ENCODE results near the gene IVD. TPM values are rescaled to one million over a fixed set of nuclear protein-coding genes. Genes with fewer than 3 reads are reported as not detected.

IVD gene
- total and polyA plus RNA-seq, 5 donors: 60.5 to 85.6 (median 75.2) TPM

DNA sequence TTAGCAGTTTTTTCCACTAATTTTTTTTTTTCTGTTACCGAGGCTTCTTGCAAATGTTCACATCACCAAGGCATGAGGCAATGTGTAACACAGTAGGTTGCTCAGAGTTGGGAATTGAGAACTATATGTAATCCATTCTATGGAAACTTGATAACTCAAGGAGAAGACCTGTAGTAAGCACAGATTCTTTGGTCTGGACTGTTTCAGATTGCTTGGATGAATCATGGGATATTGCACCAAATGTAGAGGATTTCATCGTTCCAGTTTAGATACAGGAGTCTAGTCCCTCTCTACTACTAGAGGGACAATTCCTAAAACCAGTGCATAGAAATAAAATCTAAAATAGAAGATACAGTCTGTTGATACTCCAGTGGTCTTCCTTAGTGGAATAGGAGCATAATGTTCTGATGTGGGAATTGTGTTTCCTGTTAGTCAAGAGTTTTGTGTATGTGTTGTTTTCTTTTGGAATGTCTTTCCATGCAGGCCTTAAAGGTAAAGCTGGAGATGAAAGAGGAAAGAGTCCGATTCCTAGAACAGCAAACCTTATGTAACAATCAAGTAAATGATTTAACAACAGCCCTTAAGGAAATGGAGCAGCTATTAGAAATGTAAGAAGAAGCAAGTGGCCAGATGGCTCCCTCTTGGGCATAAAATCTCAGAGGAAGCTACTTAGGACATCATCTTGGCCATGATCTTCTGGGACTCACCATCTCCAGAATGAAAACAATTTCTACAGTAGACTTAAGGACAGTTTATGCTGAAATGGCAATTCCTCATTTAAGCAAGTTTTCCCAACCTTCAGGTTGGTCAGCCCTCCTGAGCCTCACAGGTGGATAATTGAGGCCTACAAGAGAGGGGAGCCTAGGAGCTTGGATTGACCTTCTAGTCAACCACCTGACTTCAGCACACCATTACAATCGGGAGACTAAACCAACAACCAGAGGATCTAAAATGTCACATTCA, 12.3 kb upstream of the IVD start:
- no peak for DNase-seq
- no peak overlapping the region for H3K27ac ChIP-seq (ENCODE audit: low read length)
- H3K4me1 ChIP-seq (ENCODE audit: control insufficient read depth, insufficient read depth, low read length): peaks cover 2% of the 10 kb centered on the region
- no peak overlapping the region for H3K4me3 ChIP-seq (ENCODE audit: low read length)
- intact Hi-C loops (cut with DNase I): loop anchor here in 1 of 4 donors (2.0 kb wide), 1 partner anchor 18 kb away; no protein-coding TSS in a partner anchor
- no peaks in the 10 kb centered on the region for H3K27me3 ChIP-seq (ENCODE audit: control insufficient read depth, insufficient read depth)
- ATAC-seq: no peak
- no peaks in the 10 kb centered on the region for H3K9me3 ChIP-seq (ENCODE audit: control insufficient read depth, low read length)
- WGBS: 91% methylated on average over 4 of the region's 4 CpGs

DNA sequence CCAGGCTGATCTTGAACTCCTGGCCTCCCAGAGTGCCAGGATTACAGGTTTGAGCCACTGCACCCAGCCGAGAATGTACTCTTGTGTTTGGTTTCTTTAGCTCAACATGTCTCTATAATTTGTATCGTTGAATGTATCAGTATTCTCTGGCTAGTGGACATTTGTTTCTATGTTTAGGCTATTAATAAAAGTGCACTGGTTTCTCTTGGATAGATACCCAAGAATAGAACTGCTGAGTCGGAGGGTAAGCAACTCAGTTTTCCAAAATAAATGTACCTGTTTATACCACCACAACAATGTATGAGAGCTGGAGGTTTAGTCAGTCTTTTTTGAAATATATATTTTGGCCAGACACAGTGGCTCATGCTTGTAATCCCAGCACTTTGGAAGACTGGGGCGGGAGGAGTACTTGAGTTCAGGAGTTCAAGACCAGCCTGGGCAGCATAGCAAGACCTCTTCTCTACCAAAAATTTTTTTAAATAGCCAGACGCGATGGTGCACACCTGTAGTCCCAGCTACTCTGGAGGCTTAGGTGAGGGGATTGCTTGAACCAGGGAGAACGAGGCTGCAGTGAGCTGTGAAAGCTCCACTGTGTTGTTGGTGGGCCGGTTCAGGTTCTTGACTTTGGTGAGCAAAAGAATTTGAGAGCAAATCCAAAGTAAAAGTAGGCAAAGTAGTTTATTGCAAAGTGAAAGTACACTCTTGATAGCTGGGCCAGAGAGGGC, 7.7 kb upstream of the IVD start:
- intact Hi-C loops (cut with DNase I): no loop called here
- Histone ChIP-seq H3K4me1 (ENCODE audit: control insufficient read depth, insufficient read depth, low read length) (no peaks in the 10 kb centered on the region), H3K9me3 (ENCODE audit: control insufficient read depth, low read length) (no peaks in the 10 kb centered on the region), H3K27ac (ENCODE audit: low read length) (no peak overlapping the region), H3K4me3 (ENCODE audit: low read length) (no peak overlapping the region), H3K27me3 (ENCODE audit: control insufficient read depth, insufficient read depth) (no peaks in the 10 kb centered on the region)
- DNase-seq: no peak
- 81% methylated on average over 8 of the region's 8 CpGs for WGBS
- no peak for ATAC-seq

DNA sequence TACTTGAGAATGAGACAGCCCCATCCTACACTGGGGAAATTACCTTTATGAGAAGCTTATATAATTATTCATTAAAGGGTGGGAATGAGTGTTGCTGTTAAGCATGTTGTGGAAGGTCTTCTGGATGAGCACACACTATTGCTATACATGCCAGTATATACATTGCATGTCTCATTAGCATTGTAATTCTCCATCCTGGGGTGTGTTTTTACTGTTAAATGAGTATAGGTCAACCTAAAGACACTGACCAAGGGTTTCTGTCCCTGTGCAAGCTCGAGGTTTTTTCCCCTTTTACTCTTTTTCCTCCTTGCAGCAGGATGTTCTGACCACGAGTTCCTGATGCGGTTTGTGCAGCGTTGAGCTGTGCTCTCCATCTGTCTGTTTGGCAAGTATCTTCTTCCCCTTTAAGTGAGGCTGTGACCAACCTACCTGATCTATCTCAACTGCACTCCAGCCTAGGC, 7.2 kb upstream of the IVD start:
- WGBS: 72% methylated on average over 4 of the region's 4 CpGs
- H3K9me3 ChIP-seq (ENCODE audit: control insufficient read depth, low read length): no peaks in the 10 kb centered on the region
- intact Hi-C loops (cut with DNase I): no loop called here
- no peaks in the 10 kb centered on the region for H3K4me1 ChIP-seq (ENCODE audit: control insufficient read depth, insufficient read depth, low read length)
- DNase-seq (no peak), ATAC-seq (peak; percentile 40 to 42)
- H3K4me3 ChIP-seq (ENCODE audit: low read length): no peak overlapping the region
- no peak overlapping the region for H3K27ac ChIP-seq (ENCODE audit: low read length)
- no peaks in the 10 kb centered on the region for H3K27me3 ChIP-seq (ENCODE audit: control insufficient read depth, insufficient read depth)

DNA sequence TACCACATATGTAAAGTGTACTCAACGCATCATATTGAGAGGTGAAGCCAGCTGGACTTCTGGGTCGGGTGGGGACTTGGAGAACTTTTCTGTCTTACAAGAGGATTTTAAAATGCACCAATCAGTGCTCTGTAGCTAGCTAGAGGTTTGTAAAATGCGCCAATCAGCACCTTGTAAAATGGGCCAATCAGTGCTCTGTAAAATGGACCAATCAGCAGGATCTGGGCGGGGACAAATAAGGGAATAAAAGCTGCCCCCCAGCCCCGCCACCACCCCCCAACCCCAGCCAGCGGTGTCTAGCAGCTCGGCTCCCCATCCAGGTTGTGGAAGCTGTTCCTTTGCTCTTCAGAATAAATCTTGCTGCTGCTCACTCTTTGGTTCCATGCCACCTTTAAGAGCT, 6.2 kb upstream of the IVD start:
- Histone ChIP-seq H3K9me3 (ENCODE audit: control insufficient read depth, low read length) (no peaks in the 10 kb centered on the region), H3K4me3 (ENCODE audit: low read length) (no peak overlapping the region), H3K27ac (ENCODE audit: low read length) (no peak overlapping the region), H3K27me3 (ENCODE audit: control insufficient read depth, insufficient read depth) (no peaks in the 10 kb centered on the region), H3K4me1 (ENCODE audit: control insufficient read depth, insufficient read depth, low read length) (no peaks in the 10 kb centered on the region)
- no peak for ATAC-seq
- DNase-seq: no peak
- intact Hi-C loops (cut with DNase I): no loop called here
- 80% methylated on average over 7 of the region's 7 CpGs for WGBS

DNA sequence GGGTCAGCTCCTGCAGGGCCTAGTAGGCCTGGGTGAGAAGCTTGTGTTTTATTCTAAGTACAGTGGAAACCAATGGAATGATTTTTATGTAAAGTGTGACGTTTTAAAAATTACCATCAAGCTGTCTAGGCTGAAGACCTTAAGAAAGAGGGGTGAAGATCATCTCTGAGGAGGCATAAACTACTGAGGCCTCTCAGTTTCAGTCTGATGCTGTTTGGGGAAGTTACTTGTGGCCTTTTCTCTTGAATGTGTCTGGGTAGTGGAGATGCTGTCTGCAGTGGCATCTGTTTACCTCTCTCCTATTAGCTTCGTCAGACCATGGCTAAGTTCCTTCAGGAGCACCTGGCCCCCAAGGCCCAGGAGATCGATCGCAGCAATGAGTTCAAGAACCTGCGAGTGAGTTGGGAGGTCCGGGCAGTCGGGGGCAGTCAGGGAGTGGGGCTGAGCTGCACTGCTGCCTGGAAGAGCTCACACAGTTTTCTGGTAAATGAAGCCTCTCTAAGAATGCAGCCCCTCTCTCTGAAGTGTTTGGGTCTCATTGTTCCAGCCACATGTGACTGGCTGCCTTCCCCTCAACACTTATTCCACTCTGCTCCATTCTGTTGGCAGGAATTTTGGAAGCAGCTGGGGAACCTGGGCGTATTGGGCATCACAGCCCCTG, 1.9 kb downstream of the IVD start:
- no peaks in the 10 kb centered on the region for H3K27me3 ChIP-seq (ENCODE audit: control insufficient read depth, insufficient read depth)
- H3K9me3 ChIP-seq (ENCODE audit: control insufficient read depth, low read length): no peaks in the 10 kb centered on the region
- no peak overlapping the region for H3K4me3 ChIP-seq (ENCODE audit: low read length)
- no peak for DNase-seq
- peaks cover 2% of the 10 kb centered on the region for H3K4me1 ChIP-seq (ENCODE audit: control insufficient read depth, insufficient read depth, low read length)
- 77% methylated on average over 8 of the region's 8 CpGs for WGBS
- H3K27ac ChIP-seq (ENCODE audit: low read length): no peak overlapping the region
- no peak for ATAC-seq
- intact Hi-C loops (cut with DNase I): no loop called here

DNA sequence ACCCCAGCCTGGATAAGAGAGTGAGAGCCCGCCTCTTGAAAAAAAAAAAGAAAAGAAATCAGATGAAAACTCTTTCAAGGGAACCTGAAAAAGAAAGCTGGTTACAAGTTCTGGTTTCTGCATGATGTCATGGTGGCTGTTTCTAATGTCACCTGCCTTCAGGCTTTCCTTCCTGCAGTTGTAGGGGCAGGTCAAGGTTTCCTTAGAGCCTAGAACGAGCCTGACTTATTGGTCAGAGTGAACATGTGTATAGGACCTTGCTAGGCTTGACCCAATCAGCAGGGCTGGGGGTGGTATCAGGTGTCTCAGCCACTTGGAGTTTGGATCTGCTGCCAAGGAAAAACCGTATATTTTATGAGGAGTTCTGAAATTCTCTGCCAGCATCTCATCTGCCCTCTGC, 3.8 kb downstream of the IVD start:
- Histone ChIP-seq H3K9me3 (ENCODE audit: control insufficient read depth, low read length) (no peaks in the 10 kb centered on the region), H3K27me3 (ENCODE audit: control insufficient read depth, insufficient read depth) (no peaks in the 10 kb centered on the region), H3K4me1 (ENCODE audit: control insufficient read depth, insufficient read depth, low read length) (peaks cover 2% of the 10 kb centered on the region), H3K4me3 (ENCODE audit: low read length) (no peak overlapping the region), H3K27ac (ENCODE audit: low read length) (no peak overlapping the region)
- intact Hi-C loops (cut with DNase I): no loop called here
- WGBS: 77% methylated on average over 3 of the region's 3 CpGs
- DNase-seq (no peak), ATAC-seq (no peak)

DNA sequence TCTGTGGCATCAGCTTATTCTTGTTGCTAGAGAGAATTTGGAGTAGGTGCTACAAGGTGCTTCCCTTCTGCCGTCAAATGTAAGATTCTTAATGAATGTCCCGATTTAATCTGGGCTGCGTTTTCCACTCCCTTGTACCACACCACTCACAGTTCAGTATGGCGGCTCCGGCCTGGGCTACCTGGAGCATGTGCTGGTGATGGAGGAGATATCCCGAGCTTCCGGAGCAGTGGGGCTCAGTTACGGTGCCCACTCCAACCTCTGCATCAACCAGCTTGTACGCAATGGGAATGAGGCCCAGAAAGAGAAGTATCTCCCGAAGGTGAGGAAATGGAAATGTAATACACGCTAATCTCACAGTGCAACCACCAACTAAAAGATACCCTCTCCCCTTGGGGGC, 4.9 kb downstream of the IVD start:
- Histone ChIP-seq H3K27me3 (ENCODE audit: control insufficient read depth, insufficient read depth) (no peaks in the 10 kb centered on the region), H3K4me3 (ENCODE audit: low read length) (no peak overlapping the region), H3K9me3 (ENCODE audit: control insufficient read depth, low read length) (no peaks in the 10 kb centered on the region), H3K27ac (ENCODE audit: low read length) (no peak overlapping the region), H3K4me1 (ENCODE audit: control insufficient read depth, insufficient read depth, low read length) (peaks cover 2% of the 10 kb centered on the region)
- intact Hi-C loops (cut with DNase I): loop anchor here in 2 of 4 donors (10.0 kb wide), 2 partner anchors 46 to 126 kb away; partner anchors contain the start of gene ANKRD63 (in 1 of the 2)
- 94% methylated on average over 11 of the region's 11 CpGs for WGBS
- no peak for ATAC-seq
- DNase-seq: no peak

DNA sequence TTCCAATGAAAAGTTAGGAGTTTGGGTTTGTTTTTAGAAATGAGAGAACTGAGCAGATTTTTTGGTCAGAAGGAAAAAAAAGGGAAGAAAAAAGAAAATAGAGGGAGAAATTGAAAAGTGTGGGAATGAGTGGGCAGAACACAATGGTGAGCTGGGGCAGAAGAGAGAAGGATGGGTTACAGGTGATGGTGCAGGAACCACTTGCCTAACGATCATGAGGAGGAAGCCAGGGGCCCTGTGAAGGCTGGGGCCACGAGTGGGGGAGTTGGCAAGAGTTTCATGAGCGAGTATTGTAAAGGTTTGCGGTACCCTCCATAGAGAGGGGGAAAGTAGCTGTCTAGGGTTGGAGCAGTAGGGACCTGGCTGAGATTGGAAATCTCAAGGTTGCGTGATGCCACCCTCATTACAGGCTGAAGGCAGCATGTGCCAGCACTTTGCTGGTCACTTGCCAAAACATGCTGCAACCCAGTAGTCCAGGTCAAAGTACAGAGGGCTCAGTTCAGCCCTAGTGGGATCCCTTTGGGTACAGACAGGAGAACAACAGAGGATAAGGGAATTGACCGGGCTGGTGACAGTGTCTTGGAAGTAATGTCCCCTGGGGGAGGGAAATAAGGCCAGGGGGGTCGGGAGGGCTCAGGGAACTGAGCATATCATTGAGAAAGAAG, 6.6 kb downstream of the IVD start:
- 76% methylated on average over 7 of the region's 7 CpGs for WGBS
- Histone ChIP-seq H3K9me3 (ENCODE audit: control insufficient read depth, low read length) (no peaks in the 10 kb centered on the region), H3K27me3 (ENCODE audit: control insufficient read depth, insufficient read depth) (no peaks in the 10 kb centered on the region), H3K4me1 (ENCODE audit: control insufficient read depth, insufficient read depth, low read length) (no peaks in the 10 kb centered on the region), H3K4me3 (ENCODE audit: low read length) (no peak overlapping the region), H3K27ac (ENCODE audit: low read length) (no peak overlapping the region)
- ATAC-seq (peak in 1 of 2 donors; percentile 27), DNase-seq (no peak)
- intact Hi-C loops (cut with DNase I): loop anchor here in 2 of 4 donors (10.0 kb wide), 2 partner anchors 47 to 127 kb away; partner anchors contain the start of gene ANKRD63 (in 1 of the 2)

DNA sequence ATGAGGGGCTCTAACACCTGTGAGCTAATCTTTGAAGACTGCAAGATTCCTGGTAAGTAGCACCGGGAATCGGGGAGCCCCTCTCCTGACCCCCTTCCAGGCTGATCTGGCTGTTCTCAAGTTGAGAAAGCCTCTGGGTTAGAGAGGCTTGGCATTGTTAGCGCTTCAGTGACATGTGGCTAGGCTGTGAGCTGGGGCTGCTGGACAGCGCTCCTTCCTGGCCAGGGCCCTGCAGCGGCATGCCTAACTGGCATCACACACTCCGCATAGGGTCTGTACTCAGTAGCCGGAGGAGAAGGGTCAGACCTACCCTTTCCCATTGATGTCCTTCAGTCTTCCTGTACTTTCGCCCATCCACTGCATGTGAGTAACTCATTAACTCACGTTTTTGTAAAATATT, 7.4 kb downstream of the IVD start:
- Histone ChIP-seq H3K27ac (ENCODE audit: low read length) (no peak overlapping the region), H3K27me3 (ENCODE audit: control insufficient read depth, insufficient read depth) (no peaks in the 10 kb centered on the region), H3K9me3 (ENCODE audit: control insufficient read depth, low read length) (no peaks in the 10 kb centered on the region), H3K4me3 (ENCODE audit: low read length) (no peak overlapping the region), H3K4me1 (ENCODE audit: control insufficient read depth, insufficient read depth, low read length) (no peaks in the 10 kb centered on the region)
- 93% methylated on average over 9 of the region's 9 CpGs for WGBS
- DNase-seq (no peak), ATAC-seq (no peak)
- intact Hi-C loops (cut with DNase I): loop anchor here in 2 of 4 donors (10.0 kb wide), 2 partner anchors 48 to 128 kb away; partner anchors contain the start of gene ANKRD63 (in 1 of the 2)

DNA sequence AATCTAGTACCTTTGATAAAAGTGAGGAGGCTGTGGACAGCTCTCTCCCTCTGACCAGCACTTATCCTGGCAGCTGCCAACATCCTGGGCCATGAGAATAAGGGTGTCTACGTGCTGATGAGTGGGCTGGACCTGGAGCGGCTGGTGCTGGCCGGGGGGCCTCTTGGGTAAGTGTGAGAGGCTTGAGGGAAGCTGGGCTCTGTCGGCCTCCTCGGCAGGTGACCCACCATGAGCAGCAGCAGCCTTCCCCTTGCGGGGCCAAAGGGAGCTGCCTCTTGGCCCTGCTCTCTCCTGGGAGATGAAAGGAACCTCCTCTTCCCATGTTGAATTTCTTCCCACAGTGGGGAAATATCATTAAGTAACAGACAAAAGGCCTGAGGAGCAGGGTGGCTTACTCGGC, 9.2 kb downstream of the IVD start:
- H3K9me3 ChIP-seq (ENCODE audit: control insufficient read depth, low read length): no peaks in the 10 kb centered on the region
- H3K27me3 ChIP-seq (ENCODE audit: control insufficient read depth, insufficient read depth): no peaks in the 10 kb centered on the region
- H3K27ac ChIP-seq (ENCODE audit: low read length): no peak overlapping the region
- no peaks in the 10 kb centered on the region for H3K4me1 ChIP-seq (ENCODE audit: control insufficient read depth, insufficient read depth, low read length)
- no peak overlapping the region for H3K4me3 ChIP-seq (ENCODE audit: low read length)
- WGBS: 80% methylated on average over 7 of the region's 7 CpGs
- DNase-seq (no peak), ATAC-seq (no peak)
- intact Hi-C loops (cut with DNase I): loop anchor here in 2 of 4 donors (10.0 kb wide), 2 partner anchors 50 to 130 kb away; partner anchors contain the start of gene ANKRD63 (in 1 of the 2)

Measured in right cardiac atrium (tissue), 5 donors.